ENCODE measurements around the gene ANKIB1.
A peak's percentile ranks its signal among the peaks of the same experiment; 100 is the strongest.
"Not testable (repeated sequence)": the region's sequence is repeated elsewhere in the genome, so short reads cannot be mapped to it uniquely, and the experiment has no call there.

ANKIB1 gene

DNA sequence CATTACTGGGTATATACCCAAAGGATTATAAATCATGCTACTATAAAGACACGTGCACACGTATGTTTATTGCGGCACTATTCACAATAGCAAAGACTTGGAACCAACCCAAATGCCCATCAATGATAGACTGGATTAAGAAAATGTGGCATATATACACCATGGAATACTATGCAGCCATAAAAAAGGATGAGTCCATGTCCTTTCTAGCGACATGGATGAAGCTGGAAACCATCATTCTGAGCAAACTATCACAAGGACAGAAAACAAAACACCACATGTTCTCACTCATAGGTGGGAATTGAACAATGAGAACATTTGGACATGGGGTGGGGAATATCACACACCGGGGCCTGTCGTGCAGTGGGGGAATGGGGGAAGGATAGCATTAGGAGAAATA lies 164.4 kb downstream of the ANKIB1 start:
- not testable (repeated sequence) for DNase-seq

DNA sequence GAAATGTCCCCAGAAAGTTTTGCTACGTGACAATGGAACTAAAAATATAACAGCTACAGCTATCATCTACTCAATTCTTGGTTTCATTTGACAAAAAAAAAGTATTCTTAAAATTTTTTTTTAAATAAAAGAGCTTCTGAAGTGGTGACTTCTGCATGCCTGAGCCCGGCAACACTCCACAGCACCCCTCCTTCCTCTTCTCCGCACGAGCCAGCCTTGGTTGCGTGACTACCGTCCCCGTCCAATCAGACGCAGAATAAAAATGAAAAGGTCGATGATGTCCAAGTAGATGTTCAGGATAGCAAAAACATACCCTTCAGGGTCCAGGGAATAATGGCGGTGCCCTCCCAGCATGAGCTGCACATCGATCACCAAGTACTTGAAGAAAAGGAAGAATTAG lies 167.0 kb downstream of the ANKIB1 start:
- DNase-seq = no peak

- no peak for DNase-seq
These were observed 167.8 kb downstream of the ANKIB1 start for GRCh38 chr7:92413550-92413949.

GRCh38 chr7:92415225-92415624 lies 169.5 kb downstream of the ANKIB1 start:
- DNase-seq = no peak

DNA sequence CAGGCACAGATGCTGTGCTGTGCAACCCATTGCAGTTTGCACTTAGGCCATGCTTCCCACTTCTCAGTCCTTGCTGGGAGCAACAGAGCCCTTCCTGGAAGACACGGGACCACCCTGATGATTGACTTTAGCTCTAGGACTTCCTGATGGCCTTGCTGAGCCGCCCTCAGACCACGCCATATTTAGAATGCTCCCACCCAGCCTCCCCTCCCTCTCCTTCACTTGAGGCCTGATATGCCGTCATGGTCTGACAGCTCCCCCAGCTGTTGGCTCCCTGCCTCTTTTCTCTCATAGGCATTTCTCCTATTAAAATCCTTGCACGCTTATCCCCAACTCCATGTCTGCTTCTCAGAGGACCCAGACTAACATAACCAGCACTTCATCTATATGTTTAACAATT lies 172.1 kb downstream of the ANKIB1 start:
- DNase-seq = no peak

- DNase-seq = no peak
These were observed 176.1 kb downstream of the ANKIB1 start for GRCh38 chr7:92421676-92422435.

DNA sequence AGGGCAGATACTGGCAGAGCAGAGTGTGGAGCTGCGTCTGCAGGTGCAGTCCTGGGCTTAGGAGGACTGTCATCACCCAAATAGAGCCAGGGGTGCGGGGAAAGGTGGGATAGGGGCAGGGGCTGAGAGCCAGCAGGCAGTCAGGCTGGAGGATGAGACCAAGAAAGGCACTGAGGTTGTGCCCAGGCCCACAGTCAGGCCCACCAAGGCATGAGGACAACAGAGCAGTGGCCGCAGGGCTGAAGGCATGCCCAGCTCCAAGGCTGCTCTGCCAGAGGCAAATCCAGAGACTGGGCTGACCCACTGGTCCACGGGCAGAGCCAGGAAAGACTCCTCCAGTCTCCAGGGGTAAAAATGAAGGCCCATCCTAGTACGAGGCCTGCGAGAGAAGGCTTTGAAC lies 177.2 kb downstream of the ANKIB1 start:
- DNase-seq = no peak

- no peak for DNase-seq
These were observed 177.9 kb downstream of the ANKIB1 start for GRCh38 chr7:92423710-92424131.

DNA sequence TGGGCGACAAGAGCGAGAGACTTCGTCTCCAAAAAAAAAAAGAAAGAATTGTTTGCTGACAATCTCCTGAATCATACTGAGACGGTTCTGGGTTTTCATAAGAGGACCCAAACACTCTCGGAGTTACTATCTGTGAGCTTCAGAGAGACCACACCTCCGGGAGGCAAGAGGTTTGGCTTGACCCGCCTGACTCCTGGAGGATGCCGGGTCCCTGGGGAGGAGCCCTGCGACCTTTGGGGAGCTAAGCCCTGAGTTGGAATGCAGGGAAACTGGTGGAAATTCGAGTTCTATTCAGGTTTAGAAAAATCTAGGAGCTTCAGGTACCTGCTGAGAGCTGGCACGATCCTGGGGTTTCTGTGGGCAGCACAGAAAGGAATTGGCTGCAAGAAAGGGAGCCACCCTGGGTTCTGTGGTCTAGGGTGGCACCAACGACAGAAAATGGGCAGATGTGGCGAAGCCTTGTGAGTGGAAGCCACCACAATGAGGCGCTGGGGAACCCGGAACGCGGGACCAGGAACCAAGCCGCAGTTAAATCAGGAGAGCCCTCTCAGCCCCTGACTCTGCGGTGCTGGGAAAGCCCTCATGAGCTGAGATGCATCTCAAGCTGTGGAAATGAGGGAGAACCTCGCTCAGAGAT lies 179.7 kb downstream of the ANKIB1 start:
- no peak for DNase-seq

GRCh38 chr7:92427193-92427592 lies 181.4 kb downstream of the ANKIB1 start:
- DNase-seq = no peak

DNA sequence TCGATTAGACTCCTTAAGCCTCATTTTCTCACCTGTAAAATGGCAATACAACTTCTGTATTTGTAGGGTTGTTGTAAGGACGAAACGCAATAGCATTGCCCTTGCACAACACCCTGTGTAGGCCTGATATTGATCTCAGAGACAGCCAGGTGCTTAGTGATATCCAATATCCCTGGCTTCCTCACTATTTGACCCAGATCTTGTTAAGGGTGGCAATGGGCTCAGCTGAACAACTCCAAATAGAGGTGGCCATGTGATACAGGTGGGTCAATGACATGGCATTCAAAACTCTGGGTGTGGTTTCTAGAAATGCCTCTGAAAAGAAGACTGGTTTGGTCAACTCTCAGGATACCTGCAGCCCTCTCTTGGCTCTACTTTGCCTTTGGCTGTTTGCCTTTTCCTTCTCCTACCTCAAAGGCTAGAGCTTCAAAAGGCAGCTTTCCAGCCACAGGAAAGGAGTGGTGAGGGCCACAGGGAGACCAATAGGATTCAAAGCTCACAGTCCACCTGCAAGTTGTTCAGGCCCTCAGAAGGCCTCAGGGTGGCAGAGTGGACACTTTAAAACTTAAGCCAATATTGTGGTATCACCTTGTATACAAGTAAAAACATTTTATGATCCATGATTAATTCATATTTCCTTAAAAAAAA lies 186.6 kb downstream of the ANKIB1 start:
- DNase-seq = no peak

GRCh38 chr7:92433019-92433418 lies 187.2 kb downstream of the ANKIB1 start:
- no peak for DNase-seq

GRCh38 chr7:92435542-92435941 lies 189.8 kb downstream of the ANKIB1 start:
- DNase-seq = no peak

GRCh38 chr7:92436612-92437445 lies 191.1 kb downstream of the ANKIB1 start:
- no peak for DNase-seq

DNA sequence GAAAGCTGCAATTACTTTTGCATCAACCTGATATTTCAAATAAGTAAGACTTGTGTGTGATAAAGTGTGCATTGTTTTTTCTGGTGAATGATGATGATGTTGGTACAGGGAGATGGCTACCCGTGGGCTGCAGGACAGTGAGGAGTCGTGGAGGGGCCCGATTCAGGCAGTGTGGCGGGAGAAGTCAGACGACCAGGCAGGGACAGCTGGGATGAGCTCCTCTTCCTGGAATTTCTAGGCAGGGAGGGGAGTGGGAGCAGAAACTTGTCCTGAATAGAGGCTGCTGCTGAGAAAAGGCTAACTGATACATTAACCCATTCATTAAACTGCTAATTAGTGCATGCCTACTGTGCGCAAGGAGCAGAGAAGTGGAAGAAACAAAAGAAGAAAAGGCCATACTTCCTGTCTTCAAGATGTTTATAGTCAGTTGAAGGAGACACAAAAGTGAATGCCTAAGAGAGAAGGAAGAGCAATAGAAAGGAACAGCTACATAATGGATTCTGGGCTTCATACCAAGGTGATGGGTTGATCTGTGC lies 192.2 kb downstream of the ANKIB1 start:
- DNase-seq = no peak

DNA sequence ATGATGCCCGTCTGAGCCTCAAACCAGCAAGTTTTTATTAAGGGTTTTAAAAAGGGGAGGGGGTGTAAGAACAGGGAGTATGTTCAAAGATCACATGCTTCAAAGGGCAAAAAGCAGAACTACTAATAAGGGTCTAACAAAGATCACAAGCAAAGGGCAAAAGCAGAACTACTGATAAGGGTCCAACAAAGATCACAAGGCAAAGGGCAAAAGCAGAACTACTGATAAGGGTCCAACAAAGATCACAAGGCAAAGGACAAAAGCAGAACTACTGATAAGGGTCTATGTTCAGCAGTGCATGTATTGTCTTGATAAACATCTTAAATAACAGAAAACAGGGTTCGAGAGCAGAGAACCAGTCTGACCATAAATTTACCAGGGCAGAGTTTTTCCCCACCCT lies 196.9 kb downstream of the ANKIB1 start:
- DNase-seq = not testable (repeated sequence)

DNA sequence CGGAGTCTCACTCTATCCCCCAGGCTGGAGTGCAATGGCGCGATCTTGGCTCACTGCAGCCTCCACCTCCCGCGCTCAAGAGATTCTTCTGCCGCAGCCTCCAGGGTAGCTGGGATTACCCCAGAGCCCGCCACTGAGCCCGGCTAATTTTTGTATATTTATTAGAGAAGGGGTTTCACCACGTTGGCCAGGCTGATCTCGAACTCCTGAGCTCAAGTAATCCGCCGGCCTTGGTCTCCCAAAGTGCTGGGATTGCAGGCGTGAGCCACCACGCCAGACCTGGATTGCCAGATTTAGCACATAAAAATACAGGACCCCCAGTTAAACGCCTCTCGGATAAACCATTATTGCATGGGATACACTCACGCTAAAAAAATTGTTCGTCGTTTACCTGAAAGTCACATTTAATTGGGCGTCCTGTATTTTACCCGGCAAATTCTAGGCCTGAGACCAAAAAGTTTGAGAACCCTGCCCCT lies 201.1 kb downstream of the ANKIB1 start:
- no peak for DNase-seq

GRCh38 chr7:92447345-92448204 lies 201.8 kb downstream of the ANKIB1 start, which contains the start of gene GATAD1:
TSS of gene GATAD1 (plus strand) at chr7:92447482. CDS start at chr7:92447730, 248 bp downstream.
- peak; percentile 92 for DNase-seq

DNA sequence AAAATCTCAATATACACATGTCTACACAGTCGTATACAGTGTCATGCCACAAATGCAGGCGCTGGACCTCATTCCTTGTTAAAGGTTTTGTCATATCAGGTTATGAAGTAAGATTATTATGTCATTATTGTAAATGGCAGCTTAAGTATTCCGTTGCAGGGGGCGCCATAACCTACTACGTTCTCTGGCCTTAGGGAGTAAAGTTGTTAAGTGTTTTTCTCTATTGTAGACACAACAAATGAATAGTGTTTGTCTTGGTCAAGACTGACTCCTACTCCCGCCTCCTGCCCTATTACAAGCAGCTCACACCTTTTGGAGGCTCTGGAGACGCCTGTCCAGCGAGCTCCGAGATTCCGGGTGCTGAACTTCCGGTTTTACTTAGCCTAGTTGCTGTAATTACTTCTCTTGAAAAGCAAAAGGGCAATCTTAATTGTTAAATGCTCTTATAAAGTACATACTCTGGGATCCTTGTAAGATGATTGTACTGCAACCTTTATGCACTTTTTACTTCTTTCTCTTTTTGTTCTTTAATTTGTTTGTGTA lies 202.5 kb downstream of the ANKIB1 start:
- DNase-seq = peak; percentile 82
